Measurements from ENCODE around the gene RIMS3. TPM values are rescaled to one million over a fixed set of nuclear protein-coding genes. Genes with fewer than 3 reads are reported as not detected.

RIMS3 gene
- polyA plus RNA-seq, 1 donor from 2014 or later: 31.6 TPM

DNA sequence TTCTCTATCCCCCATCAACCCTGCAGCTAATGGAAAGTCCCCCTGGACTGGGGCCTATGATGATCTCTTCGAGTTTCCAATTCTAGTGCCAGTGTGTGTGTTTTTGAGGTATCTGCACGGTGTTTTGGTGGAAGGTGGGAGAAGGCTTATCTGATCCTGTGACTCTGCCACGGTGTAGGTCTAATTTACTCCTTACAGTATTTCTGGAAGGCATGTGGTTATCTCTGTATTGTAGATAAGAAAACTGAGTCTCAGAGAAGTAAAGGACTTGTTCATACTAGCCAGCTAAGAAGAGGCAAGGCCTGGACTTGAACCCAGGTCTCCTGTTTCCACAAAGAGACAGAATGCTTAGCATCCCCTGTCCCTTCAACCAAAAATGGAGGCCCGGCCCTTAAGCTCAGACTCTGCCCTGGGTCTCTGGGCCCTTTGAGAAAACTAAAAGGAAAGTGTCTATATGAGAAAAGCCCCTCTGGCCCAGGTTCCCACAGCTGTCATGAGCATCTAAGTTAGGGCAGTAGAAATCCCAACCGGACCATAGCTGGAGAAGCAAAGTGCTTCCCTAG lies 20.3 kb downstream of the RIMS3 start:
- Histone ChIP-seq H3K36me3 (ENCODE audit: insufficient read depth, low read length) (no peaks in the 10 kb centered on the region), H3K9ac (ENCODE audit: low read length) (no peak overlapping the region), H3K4me3 (ENCODE audit: low read length) (no peak overlapping the region), H3K4me2 (ENCODE audit: low read length) (no peak overlapping the region), H2AFZ (ENCODE audit: low read depth, low read length) (no peak overlapping the region), H3F3A (ENCODE audit: insufficient read depth, low read length, poor library complexity, severe bottlenecking) (no peaks in the 10 kb centered on the region), H3K9me2 (ENCODE audit: insufficient read depth, low read length) (no peaks in the 10 kb centered on the region), H3K27ac (ENCODE audit: low read length) (no peak overlapping the region), H3K79me2 (replicated peaks; ENCODE audit: insufficient read depth, low read length) (no peaks in the 10 kb centered on the region), H3K27me3 (ENCODE audit: insufficient read depth, low read depth, low read length) (no peaks in the 10 kb centered on the region), H3K9me3 (ENCODE audit: low read length) (no peaks in the 10 kb centered on the region), H4K20me1 (ENCODE audit: insufficient read depth) (no peaks in the 10 kb centered on the region)
- TF ChIP-seq MXI1 (conservative IDR thresholded peaks at IDR 0.05; ENCODE audit: poor library complexity, severe bottlenecking) (no peak), TAF1 (IDR thresholded peaks at IDR 0.05; ENCODE audit: low read depth) (no peak), EP300 (conservative IDR thresholded peaks at IDR 0.05; ENCODE audit: poor library complexity, severe bottlenecking) (no peak), SMC3 (conservative IDR thresholded peaks at IDR 0.05; ENCODE audit: poor library complexity) (no peak), EZH2 (IDR thresholded peaks at IDR 0.05; ENCODE audit: borderline replicate concordance, insufficient read depth, low read length, poor library complexity, severe bottlenecking) (no peak), POLR2AphosphoS5 (IDR thresholded peaks at IDR 0.05) (no peak), RAD21 (conservative IDR thresholded peaks at IDR 0.05) (no peak)
- TF ChIP-seq, protein P1, sequence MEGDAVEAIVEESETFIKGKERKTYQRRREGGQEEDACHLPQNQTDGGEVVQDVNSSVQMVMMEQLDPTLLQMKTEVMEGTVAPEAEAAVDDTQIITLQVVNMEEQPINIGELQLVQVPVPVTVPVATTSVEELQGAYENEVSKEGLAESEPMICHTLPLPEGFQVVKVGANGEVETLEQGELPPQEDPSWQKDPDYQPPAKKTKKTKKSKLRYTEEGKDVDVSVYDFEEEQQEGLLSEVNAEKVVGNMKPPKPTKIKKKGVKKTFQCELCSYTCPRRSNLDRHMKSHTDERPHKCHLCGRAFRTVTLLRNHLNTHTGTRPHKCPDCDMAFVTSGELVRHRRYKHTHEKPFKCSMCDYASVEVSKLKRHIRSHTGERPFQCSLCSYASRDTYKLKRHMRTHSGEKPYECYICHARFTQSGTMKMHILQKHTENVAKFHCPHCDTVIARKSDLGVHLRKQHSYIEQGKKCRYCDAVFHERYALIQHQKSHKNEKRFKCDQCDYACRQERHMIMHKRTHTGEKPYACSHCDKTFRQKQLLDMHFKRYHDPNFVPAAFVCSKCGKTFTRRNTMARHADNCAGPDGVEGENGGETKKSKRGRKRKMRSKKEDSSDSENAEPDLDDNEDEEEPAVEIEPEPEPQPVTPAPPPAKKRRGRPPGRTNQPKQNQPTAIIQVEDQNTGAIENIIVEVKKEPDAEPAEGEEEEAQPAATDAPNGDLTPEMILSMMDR (IDR thresholded peaks at IDR 0.05; ENCODE audit: poor library complexity, severe bottlenecking): no peak
- TF ChIP-seq, protein P2, sequence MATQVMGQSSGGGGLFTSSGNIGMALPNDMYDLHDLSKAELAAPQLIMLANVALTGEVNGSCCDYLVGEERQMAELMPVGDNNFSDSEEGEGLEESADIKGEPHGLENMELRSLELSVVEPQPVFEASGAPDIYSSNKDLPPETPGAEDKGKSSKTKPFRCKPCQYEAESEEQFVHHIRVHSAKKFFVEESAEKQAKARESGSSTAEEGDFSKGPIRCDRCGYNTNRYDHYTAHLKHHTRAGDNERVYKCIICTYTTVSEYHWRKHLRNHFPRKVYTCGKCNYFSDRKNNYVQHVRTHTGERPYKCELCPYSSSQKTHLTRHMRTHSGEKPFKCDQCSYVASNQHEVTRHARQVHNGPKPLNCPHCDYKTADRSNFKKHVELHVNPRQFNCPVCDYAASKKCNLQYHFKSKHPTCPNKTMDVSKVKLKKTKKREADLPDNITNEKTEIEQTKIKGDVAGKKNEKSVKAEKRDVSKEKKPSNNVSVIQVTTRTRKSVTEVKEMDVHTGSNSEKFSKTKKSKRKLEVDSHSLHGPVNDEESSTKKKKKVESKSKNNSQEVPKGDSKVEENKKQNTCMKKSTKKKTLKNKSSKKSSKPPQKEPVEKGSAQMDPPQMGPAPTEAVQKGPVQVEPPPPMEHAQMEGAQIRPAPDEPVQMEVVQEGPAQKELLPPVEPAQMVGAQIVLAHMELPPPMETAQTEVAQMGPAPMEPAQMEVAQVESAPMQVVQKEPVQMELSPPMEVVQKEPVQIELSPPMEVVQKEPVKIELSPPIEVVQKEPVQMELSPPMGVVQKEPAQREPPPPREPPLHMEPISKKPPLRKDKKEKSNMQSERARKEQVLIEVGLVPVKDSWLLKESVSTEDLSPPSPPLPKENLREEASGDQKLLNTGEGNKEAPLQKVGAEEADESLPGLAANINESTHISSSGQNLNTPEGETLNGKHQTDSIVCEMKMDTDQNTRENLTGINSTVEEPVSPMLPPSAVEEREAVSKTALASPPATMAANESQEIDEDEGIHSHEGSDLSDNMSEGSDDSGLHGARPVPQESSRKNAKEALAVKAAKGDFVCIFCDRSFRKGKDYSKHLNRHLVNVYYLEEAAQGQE (IDR thresholded peaks at IDR 0.05; ENCODE audit: borderline replicate concordance): no peak

DNA sequence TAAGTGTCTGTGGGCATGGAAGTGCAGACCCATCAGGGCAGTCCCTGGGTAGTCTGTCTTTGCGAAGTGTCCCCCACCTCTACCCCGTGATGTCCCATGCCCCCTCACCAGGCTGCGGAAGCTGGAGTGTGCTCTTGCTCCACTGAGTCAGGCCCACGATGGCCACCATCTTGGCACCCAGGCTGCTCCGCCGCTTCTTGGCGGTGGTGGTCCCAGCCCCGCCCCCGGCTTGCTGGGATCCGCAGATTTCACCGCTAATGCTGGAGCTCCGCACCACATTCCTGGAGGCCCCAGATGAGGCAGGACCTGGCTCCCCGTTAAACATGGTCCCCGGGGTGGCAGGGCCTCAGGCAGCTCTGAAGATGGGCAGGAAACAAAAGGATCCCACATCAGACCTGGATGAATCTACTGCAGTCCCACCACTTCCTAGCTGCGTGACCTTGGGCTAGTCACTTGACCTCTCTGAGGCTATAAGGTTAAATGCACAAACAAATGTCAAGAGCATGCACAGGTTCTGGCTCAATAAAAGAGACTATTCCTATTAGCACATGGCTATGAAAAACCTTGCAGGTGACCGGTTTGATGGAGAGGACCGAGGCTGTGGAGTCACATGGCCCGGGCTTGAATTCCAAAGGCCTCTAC lies 23.8 kb downstream of the RIMS3 start:
- Histone ChIP-seq H3K4me2 (ENCODE audit: low read length) (no peak overlapping the region), H3K9me3 (ENCODE audit: low read length) (no peaks in the 10 kb centered on the region), H3K4me3 (ENCODE audit: low read length) (no peak overlapping the region), H3K36me3 (ENCODE audit: insufficient read depth, low read length) (no peaks in the 10 kb centered on the region), H3K27ac (ENCODE audit: low read length) (no peak overlapping the region), H3K27me3 (ENCODE audit: insufficient read depth, low read depth, low read length) (no peaks in the 10 kb centered on the region), H2AFZ (ENCODE audit: low read depth, low read length) (no peak overlapping the region), H3K9me2 (ENCODE audit: insufficient read depth, low read length) (no peaks in the 10 kb centered on the region), H3K79me2 (replicated peaks; ENCODE audit: insufficient read depth, low read length) (no peaks in the 10 kb centered on the region), H4K20me1 (ENCODE audit: insufficient read depth) (no peaks in the 10 kb centered on the region), H3K9ac (ENCODE audit: low read length) (no peak overlapping the region), H3F3A (ENCODE audit: insufficient read depth, low read length, poor library complexity, severe bottlenecking) (no peaks in the 10 kb centered on the region)
- no peak for TF ChIP-seq POLR2AphosphoS5 (IDR thresholded peaks at IDR 0.05)
- no peak for TF ChIP-seq SMC3 (conservative IDR thresholded peaks at IDR 0.05; ENCODE audit: poor library complexity)
- TF ChIP-seq MXI1 (conservative IDR thresholded peaks at IDR 0.05; ENCODE audit: poor library complexity, severe bottlenecking): no peak
- no peak for TF ChIP-seq RAD21 (conservative IDR thresholded peaks at IDR 0.05)
- TF ChIP-seq TAF1 (IDR thresholded peaks at IDR 0.05; ENCODE audit: low read depth): no peak
- TF ChIP-seq, protein P2 (IDR thresholded peaks at IDR 0.05; ENCODE audit: borderline replicate concordance): no peak
- TF ChIP-seq, protein P1 (IDR thresholded peaks at IDR 0.05; ENCODE audit: poor library complexity, severe bottlenecking): no peak
- TF ChIP-seq EZH2 (IDR thresholded peaks at IDR 0.05; ENCODE audit: borderline replicate concordance, insufficient read depth, low read length, poor library complexity, severe bottlenecking): no peak
- TF ChIP-seq EP300 (conservative IDR thresholded peaks at IDR 0.05; ENCODE audit: poor library complexity, severe bottlenecking): no peak

Data from neural cell (in vitro differentiated cells).